BJ (cell line): ENCODE measurements around the gene MTOR. TPM values are rescaled to one million over a fixed set of nuclear protein-coding genes. Genes with fewer than 3 reads are reported as not detected.
"Not testable (repeated sequence)": the region's sequence is repeated elsewhere in the genome, so short reads cannot be mapped to it uniquely, and the experiment has no call there.

Source experiments
- CTCF ChIA-PET: fragments of 350-600 bp; formaldehyde crosslinking; extraction: SDS; loops from one replicate; lab custom pipeline; 2021; ENCODE audit warnings: antibody characterized with exemption, inconsistent platforms; lab: Yijun Ruan, JAX
- POLR2A ChIA-PET: fragments of 300-600 bp; sonication (Branson Sonifier 250); formaldehyde crosslinking; extraction: SDS; loops from one replicate; lab custom pipeline; 2021; ENCODE audit warnings: antibody characterized with exemption; lab: Charles Lee
- DNase-seq: peaks from one replicate; pipeline ENCODE4 v3.0.0-alpha.2; 2011; ENCODE audit warnings: low read depth
- H3K27me3 ChIP-seq: 2 replicates; pipeline ENCODE4 v1.6.0; 2011; ENCODE audit warnings: low read length; ENCODE audit not compliant: control insufficient read depth, insufficient read depth
- H3K36me3 ChIP-seq: 2 replicates; pipeline ENCODE4 v1.5.1; 2011; ENCODE audit warnings: low read length; ENCODE audit not compliant: control insufficient read depth, insufficient read depth
- H3K4me3 ChIP-seq: 2 replicates; pipeline ENCODE4 v1.5.1; 2011; ENCODE audit warnings: low read depth, mild to moderate bottlenecking, control low read depth, low read length
- CTCF ChIP-seq: IDR thresholded peaks from 2 replicates; pipeline ENCODE4 v1.5.1; 2011; ENCODE audit warnings: low read depth, mild to moderate bottlenecking, control low read depth, inconsistent platforms, low read length, moderate library complexity; ENCODE audit not compliant: insufficient read depth
- polyA plus RNA-seq: library from polyadenylated mRNA; depleted of rRNA; stranded (reverse); fragments of >200 nt; gene quantifications from 2 replicates; pipeline ENCODE4 v1.2.3, GENCODE V29; 2011

MTOR gene
- polyA plus RNA-seq, 1 experiment, result 31.6 TPM

- POLR2A ChIA-PET, result no interaction called here
- DNase-seq, result no peak
- no peak for TF ChIP-seq CTCF
- no peaks in the 10 kb centered on the region for H3K27me3 ChIP-seq
- CTCF ChIA-PET, result interaction anchor here (1.2 to 1.5 kb wide), 2 partner anchors 17 to 33 kb away, joined by 4 to 5 read pairs; no protein-coding TSS in a partner anchor
- H3K36me3 ChIP-seq, result peaks cover 45% of the 10 kb centered on the region
- H3K4me3 ChIP-seq, result no peak overlapping the region
Measured at GRCh38 chr1:11070876-11071275, 191.5 kb downstream of the MTOR start.

- DNase-seq, result no peak
- POLR2A ChIA-PET, result no interaction called here
Measured at GRCh38 chr1:11068600-11069473, 193.5 kb downstream of the MTOR start.

GRCh38 chr1:11067716-11068599 is 194.4 kb downstream of the MTOR start:
- Histone ChIP-seq H3K4me3 (no peak overlapping the region), H3K27me3 (no peaks in the 10 kb centered on the region), H3K36me3 (peaks cover 47% of the 10 kb centered on the region)
- ChIA-PET POLR2A (no interaction called here), CTCF (interaction anchor here (1.8 kb wide), 1 partner anchor 30 kb away, joined by 6 read pairs; no protein-coding TSS in a partner anchor)
- TF ChIP-seq CTCF, result no peak
- DNase-seq, result no peak

More at GRCh38 chr1:11068600-11069473, 193.5 kb downstream of the MTOR start:
- TF ChIP-seq CTCF, result no peak
- H3K27me3 ChIP-seq, result no peaks in the 10 kb centered on the region
- H3K4me3 ChIP-seq, result no peak overlapping the region
- H3K36me3 ChIP-seq, result peaks cover 43% of the 10 kb centered on the region
- CTCF ChIA-PET, result no interaction called here

GRCh38 chr1:11065796-11066195 is 196.6 kb downstream of the MTOR start:
- DNase-seq, result no peak
- CTCF ChIA-PET, result interaction anchor here (0.7 to 1.8 kb wide), 4 partner anchors 28 to 450 kb away, joined by 3 to 6 read pairs (median 4); no protein-coding TSS in a partner anchor
- no peaks in the 10 kb centered on the region for H3K27me3 ChIP-seq
- POLR2A ChIA-PET, result no interaction called here
- TF ChIP-seq CTCF, result no peak
- H3K4me3 ChIP-seq, result no peak overlapping the region
- peaks cover 34% of the 10 kb centered on the region for H3K36me3 ChIP-seq

GRCh38 chr1:11064942-11065341 is 197.4 kb downstream of the MTOR start:
- ChIA-PET CTCF (interaction anchor here (0.6 to 0.8 kb wide), 2 partner anchors 28 to 119 kb away, joined by 3 read pairs; no protein-coding TSS in a partner anchor), POLR2A (no interaction called here)
- Histone ChIP-seq H3K27me3 (no peaks in the 10 kb centered on the region), H3K36me3 (peaks cover 31% of the 10 kb centered on the region), H3K4me3 (no peak overlapping the region)
- DNase-seq, result no peak
- no peak for TF ChIP-seq CTCF

GRCh38 chr1:11063937-11064537 is 198.3 kb downstream of the MTOR start:
- peaks cover 28% of the 10 kb centered on the region for H3K36me3 ChIP-seq
- POLR2A ChIA-PET, H3K4me3 ChIP-seq, DNase-seq, H3K27me3 ChIP-seq: not testable (repeated sequence)
- CTCF ChIA-PET, result interaction anchor here (1.5 kb wide), 1 partner anchor 177 kb away, joined by 3 read pairs; no protein-coding TSS in a partner anchor
